DND-41 (cell line): ENCODE measurements around the gene TRAF1.

Experiments
- ATAC-seq: fragments of 200-7000 bp; cut with Tn5 transposase; 3 replicates; pipeline ENCODE4 v1.9.1; 2021; ENCODE audit warnings: low read depth; ENCODE audit not compliant: insufficient read depth
- DNase-seq: peaks from one replicate; pipeline ENCODE4 v3.0.0-alpha.2; 2020
- H2AFZ ChIP-seq: 2 replicates; pipeline ENCODE4 v1.6.0; 2012; ENCODE audit warnings: low read depth, low read length
- H3K27ac ChIP-seq: 2 replicates; pipeline ENCODE4 v1.5.1; 2012; ENCODE audit warnings: low read length, inconsistent platforms
- H3K27me3 ChIP-seq: fragments of 200-600 bp; sonication (generic); 2 replicates; pipeline ENCODE4 v1.6.0; 2012; ENCODE audit warnings: low read length, mild to moderate bottlenecking, inconsistent platforms; ENCODE audit not compliant: insufficient read depth, poor library complexity
- H3K36me3 ChIP-seq: 2 replicates; pipeline ENCODE4 v1.5.1; 2012; ENCODE audit warnings: low read length, inconsistent platforms; ENCODE audit not compliant: insufficient read depth
- H3K4me1 ChIP-seq: 2 replicates; pipeline ENCODE4 v1.5.1; 2012; ENCODE audit warnings: mild to moderate bottlenecking, low read length; ENCODE audit not compliant: insufficient read depth
- H3K4me2 ChIP-seq: 2 replicates; pipeline ENCODE4 v1.6.0; 2012; ENCODE audit warnings: mild to moderate bottlenecking, moderate library complexity, low read length, inconsistent platforms; ENCODE audit not compliant: insufficient read depth
- H3K4me3 ChIP-seq, 2 experiments: fragments of 200-600 bp in 1 of 2; shearing (Covaris generic) in 1 of 2; 2 replicates each; pipeline ENCODE4 v1.5.1; 2012 to 2016; ENCODE audit warnings: inconsistent platforms in 2 of 2, low read length in 2 of 2, mild to moderate bottlenecking in 2 of 2, low read depth in 1 of 2, moderate library complexity in 1 of 2
- H3K79me2 ChIP-seq: 2 replicates; pipeline ENCODE4 v1.6.0; 2012; ENCODE audit warnings: low read length, inconsistent platforms; ENCODE audit not compliant: insufficient read depth
- H3K9ac ChIP-seq: 2 replicates; pipeline ENCODE4 v1.6.0; 2012; ENCODE audit warnings: low read depth, mild to moderate bottlenecking, inconsistent platforms, low read length, moderate library complexity
- H3K9me3 ChIP-seq: 2 replicates; pipeline ENCODE4 v1.5.1; 2012; ENCODE audit warnings: low read length, moderate library complexity, mild to moderate bottlenecking, inconsistent platforms; ENCODE audit not compliant: insufficient read depth, severe bottlenecking
- H4K20me1 ChIP-seq: 2 replicates; pipeline ENCODE4 v1.6.0; 2012; ENCODE audit warnings: low read length; ENCODE audit not compliant: insufficient read depth
- EZH2 ChIP-seq: IDR thresholded peaks from 3 replicates; pipeline ENCODE4 v1.6.1; 2012; ENCODE audit warnings: borderline replicate concordance, low read depth, mild to moderate bottlenecking, moderate library complexity, low read length, inconsistent platforms; ENCODE audit not compliant: severe bottlenecking
- TF ChIP-seq, protein P1 (sequence below): IDR thresholded peaks from 2 replicates; pipeline ENCODE4 v1.5.1; 2012; ENCODE audit warnings: borderline replicate concordance, low read length, moderate library complexity, mild to moderate bottlenecking; ENCODE audit not compliant: poor library complexity, severe bottlenecking; ENCODE audit errors: extremely low read depth

The TRAF1 gene

DNA sequence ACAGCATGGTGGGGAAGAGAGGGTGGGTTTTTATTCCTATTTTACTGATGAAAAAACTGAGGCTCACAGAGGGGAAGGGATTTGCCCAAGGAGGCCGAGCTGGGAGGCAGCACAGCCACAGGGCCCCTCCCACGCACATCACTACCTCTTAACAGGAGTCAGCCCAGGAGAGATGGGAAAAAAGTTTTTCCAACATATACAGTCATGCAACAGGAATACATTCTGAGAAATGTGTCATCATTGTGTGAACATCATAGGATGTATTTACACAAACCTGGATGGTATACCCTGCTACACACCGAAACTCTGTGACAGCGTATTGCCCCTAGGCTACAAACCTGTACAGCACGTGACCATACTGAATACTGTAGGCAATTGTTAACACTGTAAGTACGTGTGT lies 11.6 kb downstream of the TRAF1 start:
- H3K9me3 ChIP-seq = no peaks in the 10 kb centered on the region
- H3K36me3 ChIP-seq = no peaks in the 10 kb centered on the region
- TF ChIP-seq, protein P1, sequence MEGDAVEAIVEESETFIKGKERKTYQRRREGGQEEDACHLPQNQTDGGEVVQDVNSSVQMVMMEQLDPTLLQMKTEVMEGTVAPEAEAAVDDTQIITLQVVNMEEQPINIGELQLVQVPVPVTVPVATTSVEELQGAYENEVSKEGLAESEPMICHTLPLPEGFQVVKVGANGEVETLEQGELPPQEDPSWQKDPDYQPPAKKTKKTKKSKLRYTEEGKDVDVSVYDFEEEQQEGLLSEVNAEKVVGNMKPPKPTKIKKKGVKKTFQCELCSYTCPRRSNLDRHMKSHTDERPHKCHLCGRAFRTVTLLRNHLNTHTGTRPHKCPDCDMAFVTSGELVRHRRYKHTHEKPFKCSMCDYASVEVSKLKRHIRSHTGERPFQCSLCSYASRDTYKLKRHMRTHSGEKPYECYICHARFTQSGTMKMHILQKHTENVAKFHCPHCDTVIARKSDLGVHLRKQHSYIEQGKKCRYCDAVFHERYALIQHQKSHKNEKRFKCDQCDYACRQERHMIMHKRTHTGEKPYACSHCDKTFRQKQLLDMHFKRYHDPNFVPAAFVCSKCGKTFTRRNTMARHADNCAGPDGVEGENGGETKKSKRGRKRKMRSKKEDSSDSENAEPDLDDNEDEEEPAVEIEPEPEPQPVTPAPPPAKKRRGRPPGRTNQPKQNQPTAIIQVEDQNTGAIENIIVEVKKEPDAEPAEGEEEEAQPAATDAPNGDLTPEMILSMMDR = no peak
- no peak overlapping the region for H2AFZ ChIP-seq
- no peak overlapping the region for H3K4me2 ChIP-seq
- H3K27ac ChIP-seq = no peak overlapping the region
- H3K27me3 ChIP-seq = no peaks in the 10 kb centered on the region
- H3K4me1 ChIP-seq = peaks cover 15% of the 10 kb centered on the region
- DNase-seq (no peak), ATAC-seq (no peak)
- no peak overlapping the region for H3K9ac ChIP-seq
- no peaks in the 10 kb centered on the region for H4K20me1 ChIP-seq
- H3K79me2 ChIP-seq = no peaks in the 10 kb centered on the region
- H3K4me3 ChIP-seq = no peak overlapping the region

DNA sequence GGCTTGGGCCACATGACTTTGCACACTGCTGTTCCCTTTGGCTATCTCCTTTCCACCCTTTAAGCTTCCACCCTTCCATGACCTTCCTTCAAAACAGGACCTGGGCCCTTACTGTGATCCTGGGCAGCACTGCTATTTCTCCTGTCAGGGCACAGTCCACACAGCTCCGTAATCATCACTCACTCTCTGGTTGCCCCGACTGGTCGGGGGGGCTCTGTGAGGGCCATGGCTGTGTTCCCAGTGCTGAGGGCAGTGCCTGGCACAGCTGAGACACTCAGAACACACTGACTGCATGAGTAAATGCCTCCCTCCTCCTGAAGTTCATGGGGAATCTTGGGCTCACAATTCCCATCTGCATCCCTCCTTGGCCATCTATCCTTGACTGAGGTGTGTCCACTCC lies 12.2 kb downstream of the TRAF1 start:
- no peak overlapping the region for H3K4me3 ChIP-seq
- H3K27ac ChIP-seq = no peak overlapping the region
- H2AFZ ChIP-seq = no peak overlapping the region
- DNase-seq (no peak), ATAC-seq (no peak)
- H3K79me2 ChIP-seq = no peaks in the 10 kb centered on the region
- H3K36me3 ChIP-seq = no peaks in the 10 kb centered on the region
- peaks cover 19% of the 10 kb centered on the region for H3K4me1 ChIP-seq
- TF ChIP-seq EZH2 = no peak
- TF ChIP-seq, protein P1 = no peak
- no peaks in the 10 kb centered on the region for H4K20me1 ChIP-seq
- no peak overlapping the region for H3K9ac ChIP-seq
- no peaks in the 10 kb centered on the region for H3K27me3 ChIP-seq
- no peaks in the 10 kb centered on the region for H3K9me3 ChIP-seq
- no peak overlapping the region for H3K4me2 ChIP-seq

DNA sequence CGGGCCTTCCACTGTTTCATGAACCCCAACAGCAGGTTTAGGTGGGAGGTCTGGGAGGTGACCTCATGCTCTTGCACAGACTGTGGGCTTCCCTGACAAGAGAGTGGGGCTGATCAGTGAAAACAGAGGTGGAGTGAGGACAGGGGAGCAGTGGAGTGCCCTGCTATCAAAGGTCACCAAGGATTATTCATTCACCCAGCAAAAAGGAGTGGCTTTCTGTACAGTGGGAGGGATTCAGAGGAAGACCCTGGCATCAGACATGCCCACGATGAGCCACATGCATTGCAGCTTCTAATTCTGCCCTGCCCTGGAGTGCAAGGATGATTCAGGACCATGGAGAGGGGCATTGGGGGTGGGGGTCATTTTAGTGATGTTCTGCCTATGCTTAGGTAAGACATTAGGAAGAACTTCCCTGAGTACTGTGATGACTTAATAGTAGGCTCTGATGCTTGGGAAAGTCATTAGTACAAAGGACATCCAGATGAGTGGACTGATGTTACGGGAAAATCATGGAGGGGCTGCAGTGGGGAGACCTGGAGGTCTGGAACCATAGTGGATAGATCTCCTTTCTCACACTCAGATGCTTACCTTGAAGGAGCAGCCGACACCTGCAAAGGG lies 12.8 kb downstream of the TRAF1 start:
- DNase-seq (peak; percentile 72), ATAC-seq (peak; percentile 71)
- TF ChIP-seq, protein P1 = no peak
- TF ChIP-seq EZH2 = no peak
- H3K27ac ChIP-seq = no peak overlapping the region
- no peaks in the 10 kb centered on the region for H3K9me3 ChIP-seq
- H3K4me3 ChIP-seq = no peak overlapping the region
- peaks cover 19% of the 10 kb centered on the region for H3K4me1 ChIP-seq
- H3K36me3 ChIP-seq = no peaks in the 10 kb centered on the region
- H3K79me2 ChIP-seq = no peaks in the 10 kb centered on the region
- H3K9ac ChIP-seq = no peak overlapping the region
- H4K20me1 ChIP-seq = no peaks in the 10 kb centered on the region
- H2AFZ ChIP-seq = no peak overlapping the region
- no peak overlapping the region for H3K4me2 ChIP-seq
- no peaks in the 10 kb centered on the region for H3K27me3 ChIP-seq
